Measurements from ENCODE around the gene MRPS35.
A peak's percentile ranks its signal among the peaks of the same experiment; 100 is the strongest.

MRPS35 gene

DNA sequence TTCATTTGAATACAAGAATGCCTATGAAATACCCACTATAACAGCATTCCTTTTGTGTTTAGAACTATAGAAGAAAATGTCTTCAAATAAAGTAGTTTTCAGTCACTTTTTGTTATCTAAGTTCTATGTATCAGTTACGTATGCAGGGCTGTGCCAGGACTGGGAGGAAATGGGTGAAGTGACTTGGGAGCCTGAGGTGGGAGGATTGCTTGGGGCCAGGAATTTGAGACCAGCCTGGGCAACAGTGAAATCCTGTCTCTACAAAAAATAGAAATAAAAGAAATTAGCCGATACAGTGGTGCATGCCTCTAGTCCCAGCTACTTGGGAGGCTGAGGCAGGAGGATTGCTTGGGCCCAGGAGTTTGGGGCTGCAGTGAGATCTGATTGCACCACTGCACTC lies 92.3 kb downstream of the MRPS35 start:
- no peaks in the 10 kb centered on the region for H3K9me3 ChIP-seq (ENCODE audit: control insufficient read depth, insufficient read depth, low read depth, low read length)
- H3K27ac ChIP-seq (ENCODE audit: extremely low read depth, low read depth, low read length): no peak overlapping the region
- TF ChIP-seq, protein P1, sequence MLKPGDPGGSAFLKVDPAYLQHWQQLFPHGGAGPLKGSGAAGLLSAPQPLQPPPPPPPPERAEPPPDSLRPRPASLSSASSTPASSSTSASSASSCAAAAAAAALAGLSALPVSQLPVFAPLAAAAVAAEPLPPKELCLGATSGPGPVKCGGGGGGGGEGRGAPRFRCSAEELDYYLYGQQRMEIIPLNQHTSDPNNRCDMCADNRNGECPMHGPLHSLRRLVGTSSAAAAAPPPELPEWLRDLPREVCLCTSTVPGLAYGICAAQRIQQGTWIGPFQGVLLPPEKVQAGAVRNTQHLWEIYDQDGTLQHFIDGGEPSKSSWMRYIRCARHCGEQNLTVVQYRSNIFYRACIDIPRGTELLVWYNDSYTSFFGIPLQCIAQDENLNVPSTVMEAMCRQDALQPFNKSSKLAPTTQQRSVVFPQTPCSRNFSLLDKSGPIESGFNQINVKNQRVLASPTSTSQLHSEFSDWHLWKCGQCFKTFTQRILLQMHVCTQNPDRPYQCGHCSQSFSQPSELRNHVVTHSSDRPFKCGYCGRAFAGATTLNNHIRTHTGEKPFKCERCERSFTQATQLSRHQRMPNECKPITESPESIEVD (tag by site-specific recombination; IDR thresholded peaks at IDR 0.05): peak; percentile 48; the same call in 1 of the 2 replicates
- TF ChIP-seq ZBTB48 (tag by site-specific recombination; IDR thresholded peaks at IDR 0.05): no peak
- ChIA-PET POLR2A (no interaction called here), CTCF (interaction anchor here (1.7 kb wide), 1 partner anchor 18 kb away, joined by 3 read pairs; no protein-coding TSS in a partner anchor)
- peaks cover 13 to 15% of the 10 kb centered on the region in 2 experiments; a peak in 2 of 3 replicates for H3K36me3 ChIP-seq (ENCODE audit: control insufficient read depth in 2 of 2, insufficient read depth in 1 of 2, low read length in 2 of 2)
- 0 out of 2 replicates have a peak, but pooled peaks cover 2% of the 10 kb centered on the region for H3K4me1 ChIP-seq (ENCODE audit: control insufficient read depth, insufficient read depth, low read length)
- H3K4me3 ChIP-seq (ENCODE audit: low read depth, low read length): no peak overlapping the region

DNA sequence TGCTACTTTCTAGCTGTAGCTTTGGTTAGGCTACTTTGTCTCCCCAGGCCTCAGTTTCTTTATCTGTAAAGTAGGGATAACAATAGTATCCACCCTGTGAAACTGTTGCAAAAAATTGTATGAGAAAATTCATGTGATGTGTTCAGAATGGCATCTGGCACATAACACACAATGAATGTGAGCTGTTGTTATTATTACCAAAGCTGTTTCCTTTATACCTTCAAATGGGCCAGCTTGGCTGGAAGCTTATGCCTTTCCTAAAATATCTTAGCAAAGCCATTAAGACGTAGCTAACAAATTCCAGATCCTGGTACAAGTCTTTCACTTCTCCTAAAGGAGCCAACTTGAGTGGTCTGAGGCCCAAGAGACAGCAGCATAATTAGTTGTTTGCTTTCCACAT lies 94.6 kb downstream of the MRPS35 start:
- ChIA-PET POLR2A (no interaction called here), CTCF (interaction anchor here (0.6 to 2.1 kb wide), 2 partner anchors 16 to 74 kb away, joined by 5 to 10 read pairs; no protein-coding TSS in a partner anchor)
- Histone ChIP-seq H3K9me3 (ENCODE audit: control insufficient read depth, insufficient read depth, low read depth, low read length) (no peaks in the 10 kb centered on the region), H3K27ac (ENCODE audit: extremely low read depth, low read depth, low read length) (no peak overlapping the region), H3K4me3 (ENCODE audit: low read depth, low read length) (no peak overlapping the region), H3K36me3 (ENCODE audit: control insufficient read depth in 2 of 2, insufficient read depth in 1 of 2, low read length in 2 of 2) (no peaks in the 10 kb centered on the region), H3K4me1 (ENCODE audit: control insufficient read depth, insufficient read depth, low read length) (0 out of 2 replicates have a peak, but pooled peaks cover 2% of the 10 kb centered on the region)
- no peak for TF ChIP-seq ZNF701 (tag by site-specific recombination; IDR thresholded peaks at IDR 0.05)
- no peak for TF ChIP-seq ZNF169 (tag by site-specific recombination; IDR thresholded peaks at IDR 0.05)
- no peak for TF ChIP-seq ZNF175 (tag by site-specific recombination; IDR thresholded peaks at IDR 0.05)
- TF ChIP-seq GLIS1 (tag by site-specific recombination; IDR thresholded peaks at IDR 0.05): no peak
- TF ChIP-seq, protein P2, sequence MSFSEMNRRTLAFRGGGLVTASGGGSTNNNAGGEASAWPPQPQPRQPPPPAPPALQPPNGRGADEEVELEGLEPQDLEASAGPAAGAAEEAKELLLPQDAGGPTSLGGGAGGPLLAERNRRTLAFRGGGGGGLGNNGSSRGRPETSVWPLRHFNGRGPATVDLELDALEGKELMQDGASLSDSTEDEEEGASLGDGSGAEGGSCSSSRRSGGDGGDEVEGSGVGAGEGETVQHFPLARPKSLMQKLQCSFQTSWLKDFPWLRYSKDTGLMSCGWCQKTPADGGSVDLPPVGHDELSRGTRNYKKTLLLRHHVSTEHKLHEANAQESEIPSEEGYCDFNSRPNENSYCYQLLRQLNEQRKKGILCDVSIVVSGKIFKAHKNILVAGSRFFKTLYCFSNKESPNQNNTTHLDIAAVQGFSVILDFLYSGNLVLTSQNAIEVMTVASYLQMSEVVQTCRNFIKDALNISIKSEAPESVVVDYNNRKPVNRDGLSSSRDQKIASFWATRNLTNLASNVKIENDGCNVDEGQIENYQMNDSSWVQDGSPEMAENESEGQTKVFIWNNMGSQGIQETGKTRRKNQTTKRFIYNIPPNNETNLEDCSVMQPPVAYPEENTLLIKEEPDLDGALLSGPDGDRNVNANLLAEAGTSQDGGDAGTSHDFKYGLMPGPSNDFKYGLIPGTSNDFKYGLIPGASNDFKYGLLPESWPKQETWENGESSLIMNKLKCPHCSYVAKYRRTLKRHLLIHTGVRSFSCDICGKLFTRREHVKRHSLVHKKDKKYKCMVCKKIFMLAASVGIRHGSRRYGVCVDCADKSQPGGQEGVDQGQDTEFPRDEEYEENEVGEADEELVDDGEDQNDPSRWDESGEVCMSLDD (tag by site-specific recombination; IDR thresholded peaks at IDR 0.05): no peak
- TF ChIP-seq ZNF311 (tag by site-specific recombination; IDR thresholded peaks at IDR 0.05; ENCODE audit: borderline replicate concordance): no peak
- no peak for TF ChIP-seq ZNF837 (tag by site-specific recombination; IDR thresholded peaks at IDR 0.05)
- TF ChIP-seq, protein P3, sequence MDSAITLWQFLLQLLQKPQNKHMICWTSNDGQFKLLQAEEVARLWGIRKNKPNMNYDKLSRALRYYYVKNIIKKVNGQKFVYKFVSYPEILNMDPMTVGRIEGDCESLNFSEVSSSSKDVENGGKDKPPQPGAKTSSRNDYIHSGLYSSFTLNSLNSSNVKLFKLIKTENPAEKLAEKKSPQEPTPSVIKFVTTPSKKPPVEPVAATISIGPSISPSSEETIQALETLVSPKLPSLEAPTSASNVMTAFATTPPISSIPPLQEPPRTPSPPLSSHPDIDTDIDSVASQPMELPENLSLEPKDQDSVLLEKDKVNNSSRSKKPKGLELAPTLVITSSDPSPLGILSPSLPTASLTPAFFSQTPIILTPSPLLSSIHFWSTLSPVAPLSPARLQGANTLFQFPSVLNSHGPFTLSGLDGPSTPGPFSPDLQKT (IDR thresholded peaks at IDR 0.05; ENCODE audit: borderline replicate concordance, low read depth, low read length): no peak
- TF ChIP-seq, protein P4, sequence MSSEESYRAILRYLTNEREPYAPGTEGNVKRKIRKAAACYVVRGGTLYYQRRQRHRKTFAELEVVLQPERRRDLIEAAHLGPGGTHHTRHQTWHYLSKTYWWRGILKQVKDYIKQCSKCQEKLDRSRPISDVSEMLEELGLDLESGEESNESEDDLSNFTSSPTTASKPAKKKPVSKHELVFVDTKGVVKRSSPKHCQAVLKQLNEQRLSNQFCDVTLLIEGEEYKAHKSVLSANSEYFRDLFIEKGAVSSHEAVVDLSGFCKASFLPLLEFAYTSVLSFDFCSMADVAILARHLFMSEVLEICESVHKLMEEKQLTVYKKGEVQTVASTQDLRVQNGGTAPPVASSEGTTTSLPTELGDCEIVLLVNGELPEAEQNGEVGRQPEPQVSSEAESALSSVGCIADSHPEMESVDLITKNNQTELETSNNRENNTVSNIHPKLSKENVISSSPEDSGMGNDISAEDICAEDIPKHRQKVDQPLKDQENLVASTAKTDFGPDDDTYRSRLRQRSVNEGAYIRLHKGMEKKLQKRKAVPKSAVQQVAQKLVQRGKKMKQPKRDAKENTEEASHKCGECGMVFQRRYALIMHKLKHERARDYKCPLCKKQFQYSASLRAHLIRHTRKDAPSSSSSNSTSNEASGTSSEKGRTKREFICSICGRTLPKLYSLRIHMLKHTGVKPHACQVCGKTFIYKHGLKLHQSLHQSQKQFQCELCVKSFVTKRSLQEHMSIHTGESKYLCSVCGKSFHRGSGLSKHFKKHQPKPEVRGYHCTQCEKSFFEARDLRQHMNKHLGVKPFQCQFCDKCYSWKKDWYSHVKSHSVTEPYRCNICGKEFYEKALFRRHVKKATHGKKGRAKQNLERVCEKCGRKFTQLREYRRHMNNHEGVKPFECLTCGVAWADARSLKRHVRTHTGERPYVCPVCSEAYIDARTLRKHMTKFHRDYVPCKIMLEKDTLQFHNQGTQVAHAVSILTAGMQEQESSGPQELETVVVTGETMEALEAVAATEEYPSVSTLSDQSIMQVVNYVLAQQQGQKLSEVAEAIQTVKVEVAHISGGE (tag by site-specific recombination; conservative IDR thresholded peaks at IDR 0.05; ENCODE audit: low read depth): no peak
- TF ChIP-seq ZNF621 (tag by site-specific recombination; IDR thresholded peaks at IDR 0.05): no peak

Data from HEK293 (cell line).